AG10803 (cell line): ENCODE measurements around the gene SECISBP2L.

Experiments used
- DNase-seq: peaks from one replicate; pipeline ENCODE4 v3.0.0; 2010; ENCODE audit warnings: low read depth
- H3K4me3 ChIP-seq: 2 replicates; pipeline ENCODE4 v1.5.1; 2011; ENCODE audit warnings: mild to moderate bottlenecking, low read length, control low read depth
- TF ChIP-seq, protein P1 (sequence below): conservative IDR thresholded peaks from 2 replicates; pipeline ENCODE4 v1.5.1; 2011; ENCODE audit warnings: mild to moderate bottlenecking, low read length, control low read depth, inconsistent platforms

SECISBP2L gene

GRCh38 chr15:48996276-48996675 lies 50.0 kb downstream of the SECISBP2L start:
- DNase-seq: peak; percentile 52
- TF ChIP-seq, protein P1, sequence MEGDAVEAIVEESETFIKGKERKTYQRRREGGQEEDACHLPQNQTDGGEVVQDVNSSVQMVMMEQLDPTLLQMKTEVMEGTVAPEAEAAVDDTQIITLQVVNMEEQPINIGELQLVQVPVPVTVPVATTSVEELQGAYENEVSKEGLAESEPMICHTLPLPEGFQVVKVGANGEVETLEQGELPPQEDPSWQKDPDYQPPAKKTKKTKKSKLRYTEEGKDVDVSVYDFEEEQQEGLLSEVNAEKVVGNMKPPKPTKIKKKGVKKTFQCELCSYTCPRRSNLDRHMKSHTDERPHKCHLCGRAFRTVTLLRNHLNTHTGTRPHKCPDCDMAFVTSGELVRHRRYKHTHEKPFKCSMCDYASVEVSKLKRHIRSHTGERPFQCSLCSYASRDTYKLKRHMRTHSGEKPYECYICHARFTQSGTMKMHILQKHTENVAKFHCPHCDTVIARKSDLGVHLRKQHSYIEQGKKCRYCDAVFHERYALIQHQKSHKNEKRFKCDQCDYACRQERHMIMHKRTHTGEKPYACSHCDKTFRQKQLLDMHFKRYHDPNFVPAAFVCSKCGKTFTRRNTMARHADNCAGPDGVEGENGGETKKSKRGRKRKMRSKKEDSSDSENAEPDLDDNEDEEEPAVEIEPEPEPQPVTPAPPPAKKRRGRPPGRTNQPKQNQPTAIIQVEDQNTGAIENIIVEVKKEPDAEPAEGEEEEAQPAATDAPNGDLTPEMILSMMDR: no peak
- H3K4me3 ChIP-seq: no peak overlapping the region

GRCh38 chr15:48993380-48993779 lies 52.9 kb downstream of the SECISBP2L start:
- TF ChIP-seq, protein P1: no peak
- H3K4me3 ChIP-seq: no peak overlapping the region
- DNase-seq: no peak

DNA sequence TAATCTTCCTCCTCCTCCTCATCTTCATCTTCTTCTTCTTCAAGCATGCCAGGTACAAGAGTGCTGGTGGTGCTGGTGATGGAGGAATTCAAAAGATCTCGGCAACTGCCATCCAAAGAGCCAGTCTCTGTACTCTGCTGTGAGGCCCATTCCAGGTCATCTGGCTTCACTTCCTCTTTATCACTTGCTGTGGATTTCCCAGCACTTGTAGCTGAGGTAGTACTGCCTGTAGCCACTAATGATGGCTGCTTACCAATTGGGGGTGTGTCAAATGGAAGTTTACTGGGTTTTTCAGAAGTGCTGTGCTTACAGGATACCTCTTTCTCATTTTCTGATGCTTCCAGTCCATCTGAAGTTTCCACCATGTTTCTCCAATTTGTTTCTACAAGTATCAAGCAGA lies 53.7 kb downstream of the SECISBP2L start:
- TF ChIP-seq, protein P1: no peak
- H3K4me3 ChIP-seq: no peak overlapping the region
- DNase-seq: no peak

DNA sequence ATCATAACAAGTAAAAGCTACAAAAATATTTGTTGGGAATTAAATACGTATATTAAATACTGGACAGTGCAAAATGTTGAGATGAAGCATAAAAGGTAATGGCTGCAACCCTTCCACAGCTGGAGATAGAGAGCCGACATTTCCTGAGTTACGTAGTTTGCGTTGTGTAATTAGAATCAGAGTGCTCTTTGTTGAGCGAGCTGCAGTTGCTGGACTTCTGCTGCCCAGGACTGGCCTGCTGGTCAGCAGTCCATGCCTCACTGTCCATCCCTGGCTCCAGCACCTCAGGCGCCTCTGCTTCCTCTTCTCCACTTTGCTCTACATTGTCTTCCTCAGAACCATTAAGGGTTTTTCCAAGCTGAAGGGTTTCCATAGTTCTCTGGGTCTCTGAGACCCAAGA lies 54.1 kb downstream of the SECISBP2L start:
- H3K4me3 ChIP-seq: no peak overlapping the region
- TF ChIP-seq, protein P1: no peak
- DNase-seq: no peak

- peak; percentile 27 for DNase-seq
- H3K4me3 ChIP-seq: no peak overlapping the region
- TF ChIP-seq, protein P1: no peak
These were observed 57.1 kb downstream of the SECISBP2L start for GRCh38 chr15:48989170-48989569.

DNA sequence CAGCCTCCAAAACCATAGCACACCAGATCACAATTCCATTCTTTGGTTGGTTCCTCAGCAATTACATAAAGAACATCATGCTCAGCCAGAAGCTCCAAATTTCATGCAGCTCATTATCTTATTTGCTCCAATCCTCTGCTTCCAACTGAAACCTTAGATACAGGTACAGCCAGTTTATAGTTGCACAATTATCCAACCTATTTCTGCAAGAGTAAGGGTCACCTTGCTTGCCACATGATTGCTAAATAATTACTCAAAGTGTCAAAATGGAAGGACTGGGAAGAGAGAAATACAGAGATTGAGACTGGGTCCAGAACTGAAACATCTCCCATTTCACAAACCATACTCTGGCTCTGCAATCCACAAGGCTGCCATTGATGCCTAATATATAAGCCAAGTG lies 59.1 kb downstream of the SECISBP2L start:
- TF ChIP-seq, protein P1: no peak
- no peak for DNase-seq
- no peak overlapping the region for H3K4me3 ChIP-seq

DNA sequence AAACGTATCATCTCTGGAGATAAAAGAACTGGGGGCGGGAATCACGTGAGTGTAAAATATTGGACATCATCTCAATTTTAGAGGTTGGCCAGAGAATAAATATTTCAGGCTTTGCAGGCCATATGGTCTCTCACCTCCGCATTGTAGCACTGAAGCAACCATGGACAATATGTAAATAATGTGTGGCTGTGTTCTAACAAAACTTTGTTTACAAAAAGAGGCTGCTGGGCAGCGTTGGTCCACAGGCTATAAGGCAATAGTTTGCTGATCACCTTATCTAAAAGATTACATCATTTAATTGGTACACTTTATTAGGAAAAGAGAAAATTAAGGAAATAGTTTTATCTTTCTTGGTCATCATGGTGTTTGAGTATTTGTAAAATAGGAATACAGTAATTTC lies 60.0 kb downstream of the SECISBP2L start:
- TF ChIP-seq, protein P1: no peak
- H3K4me3 ChIP-seq: no peak overlapping the region
- DNase-seq: no peak
